WTC11 (cell line): ENCODE results near the gene USH2A. TPM values are rescaled to one million over a fixed set of nuclear protein-coding genes. Genes with fewer than 3 reads are reported as not detected.

ENCODE experiments used
- ATAC-seq: fragments of 200-7000 bp; cut with Tn5 transposase; 2 replicates; pipeline ENCODE4 v1.10.0; 2021; ENCODE audit warnings: mild to moderate bottlenecking, moderate library complexity
- CTCF ChIA-PET: fragments of 300-600 bp; sonication (Branson Sonifier 250); formaldehyde crosslinking; loops from one replicate; lab custom pipeline; 2021; ENCODE audit warnings: antibody characterized with exemption; lab: Charles Lee
- POLR2A ChIA-PET: fragments of 350-600 bp; sonication (Branson Sonifier 250); formaldehyde crosslinking; loops from one replicate; lab custom pipeline; 2021; ENCODE audit warnings: antibody characterized with exemption; lab: Charles Lee
- DNase-seq: peaks from one replicate; pipeline ENCODE4 v3.0.0; 2021; ENCODE audit warnings: low spot score
- H3K27ac Mint-ChIP-seq: 2 replicates; pipeline ENCODE4 v1.8.0; 2021; ENCODE audit warnings: mixed read lengths
- H3K27me3 Mint-ChIP-seq: 2 replicates; pipeline ENCODE4 v1.8.0; 2021; ENCODE audit warnings: low read depth, mild to moderate bottlenecking, moderate library complexity, mixed read lengths
- H3K36me3 Mint-ChIP-seq: 2 replicates; pipeline ENCODE4 v1.8.0; 2021; ENCODE audit warnings: mixed read lengths
- H3K4me1 Mint-ChIP-seq: 2 replicates; pipeline ENCODE4 v1.8.0; 2022; ENCODE audit warnings: mixed read lengths
- H3K4me3 Mint-ChIP-seq: 2 replicates; pipeline ENCODE4 v1.8.0; 2021; ENCODE audit warnings: mild to moderate bottlenecking, moderate library complexity, mixed read lengths
- H3K9me3 Mint-ChIP-seq: 2 replicates; pipeline ENCODE4 v1.8.0; 2021; ENCODE audit warnings: mixed read lengths
- ARID4B ChIP-seq: sonication (generic); formaldehyde crosslinking; IDR thresholded peaks from 2 replicates; pipeline ENCODE4 v1.8.0; 2023; ENCODE audit warnings: missing genetic modification reagents, mild to moderate bottlenecking, borderline replicate concordance
- ATF6 ChIP-seq: sonication (generic); formaldehyde crosslinking; IDR thresholded peaks from 2 replicates; pipeline ENCODE4 v1.8.1; 2023; ENCODE audit warnings: mild to moderate bottlenecking, missing genetic modification reagents
- KAT7 ChIP-seq: sonication (generic); formaldehyde crosslinking; IDR thresholded peaks from 2 replicates; pipeline ENCODE4 v1.8.1; 2023; ENCODE audit warnings: missing genetic modification reagents, mild to moderate bottlenecking, borderline replicate concordance
- NFYB ChIP-seq: sonication (generic); formaldehyde crosslinking; conservative IDR thresholded peaks from 2 replicates; pipeline ENCODE4 v1.8.0; 2022; ENCODE audit warnings: low read depth, missing genetic modification reagents
- NR3C1 ChIP-seq: sonication (generic); formaldehyde crosslinking; conservative IDR thresholded peaks from 2 replicates; pipeline ENCODE4 v1.8.1; 2023; ENCODE audit warnings: low read depth, mild to moderate bottlenecking, missing genetic modification reagents
- SOX15 ChIP-seq: fragments of 250-450 bp; sonication (Bioruptor Pico); IDR thresholded peaks from 2 replicates; pipeline ENCODE4 v1.9.0; 2021; ENCODE audit warnings: mild to moderate bottlenecking
- TEAD1 ChIP-seq: sonication (generic); formaldehyde crosslinking; IDR thresholded peaks from 2 replicates; pipeline ENCODE4 v1.8.0; 2022; ENCODE audit warnings: mild to moderate bottlenecking, missing genetic modification reagents
- ZNF121 ChIP-seq: sonication (generic); formaldehyde crosslinking; IDR thresholded peaks from 2 replicates; pipeline ENCODE4 v1.8.0; 2023; ENCODE audit warnings: missing genetic modification reagents
- ZNF219 ChIP-seq: sonication (generic); formaldehyde crosslinking; IDR thresholded peaks from 2 replicates; pipeline ENCODE4 v1.8.0; 2023; ENCODE audit warnings: missing genetic modification reagents, mild to moderate bottlenecking, borderline replicate concordance
- ZNF671 ChIP-seq: fragments of 250-450 bp; sonication (Bioruptor Pico); IDR thresholded peaks from 2 replicates; pipeline ENCODE4 v1.8.0; 2021; ENCODE audit warnings: mild to moderate bottlenecking
- total RNA-seq: library from RNA; stranded (reverse); gene quantifications from 3 replicates; pipeline ENCODE4 v1.2.3, GENCODE V29; 2021
- TF ChIP-seq, protein P1 (sequence below): sonication (generic); formaldehyde crosslinking; IDR thresholded peaks from 2 replicates; pipeline ENCODE4 v1.8.0; 2022; ENCODE audit warnings: mild to moderate bottlenecking, missing genetic modification reagents
- TF ChIP-seq, protein P2 (sequence below): fragments of 250-450 bp; sonication (Bioruptor Pico); IDR thresholded peaks from 2 replicates; pipeline ENCODE4 v2.1.2; 2022; ENCODE audit warnings: mild to moderate bottlenecking, moderate library complexity
- TF ChIP-seq, protein P3 (sequence below): fragments of 250-450 bp; sonication (Bioruptor Pico); IDR thresholded peaks from 2 replicates; pipeline ENCODE4 v1.8.0; 2021; ENCODE audit warnings: mild to moderate bottlenecking

USH2A gene
- total RNA-seq, 1 experiment from 2014 or later = 0.37 TPM

DNA sequence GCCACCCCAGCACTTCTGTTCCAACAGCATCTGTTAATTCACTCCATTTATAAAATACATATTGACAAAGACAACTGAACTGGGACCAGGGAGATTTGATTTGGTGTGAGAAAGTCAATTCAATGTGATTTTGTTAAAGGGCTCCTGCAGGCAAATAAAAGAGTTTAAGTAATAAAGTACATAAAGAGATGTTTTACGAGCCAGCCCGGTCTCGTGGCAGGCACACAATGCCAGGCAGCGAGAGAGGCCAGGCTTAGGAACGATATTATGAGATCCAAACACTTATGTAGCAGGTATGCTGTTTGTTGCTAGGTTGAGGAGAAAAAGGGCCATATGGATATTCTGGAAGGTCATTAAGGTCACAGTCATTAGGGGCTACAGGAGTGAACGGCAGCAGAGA lies 629.1 kb downstream of the USH2A start:
- Mint-ChIP-seq H3K4me3 (no peak overlapping the region), H3K27ac (0 out of 2 replicates have a peak overlapping the region, but pooled peaks have one; percentile 45), H3K9me3 (no peaks in the 10 kb centered on the region), H3K27me3 (no peaks in the 10 kb centered on the region), H3K36me3 (no peaks in the 10 kb centered on the region), H3K4me1 (no peaks in the 10 kb centered on the region)
- TF ChIP-seq ARID4B (no peak), ATF6 (no peak), KAT7 (no peak), TEAD1 (CRISPR knock-in tag) (no peak), NR3C1 (CRISPR knock-in tag) (no peak), ZNF671 (CRISPR knock-in tag) (no peak), SOX15 (no peak)
- TF ChIP-seq, protein P1, sequence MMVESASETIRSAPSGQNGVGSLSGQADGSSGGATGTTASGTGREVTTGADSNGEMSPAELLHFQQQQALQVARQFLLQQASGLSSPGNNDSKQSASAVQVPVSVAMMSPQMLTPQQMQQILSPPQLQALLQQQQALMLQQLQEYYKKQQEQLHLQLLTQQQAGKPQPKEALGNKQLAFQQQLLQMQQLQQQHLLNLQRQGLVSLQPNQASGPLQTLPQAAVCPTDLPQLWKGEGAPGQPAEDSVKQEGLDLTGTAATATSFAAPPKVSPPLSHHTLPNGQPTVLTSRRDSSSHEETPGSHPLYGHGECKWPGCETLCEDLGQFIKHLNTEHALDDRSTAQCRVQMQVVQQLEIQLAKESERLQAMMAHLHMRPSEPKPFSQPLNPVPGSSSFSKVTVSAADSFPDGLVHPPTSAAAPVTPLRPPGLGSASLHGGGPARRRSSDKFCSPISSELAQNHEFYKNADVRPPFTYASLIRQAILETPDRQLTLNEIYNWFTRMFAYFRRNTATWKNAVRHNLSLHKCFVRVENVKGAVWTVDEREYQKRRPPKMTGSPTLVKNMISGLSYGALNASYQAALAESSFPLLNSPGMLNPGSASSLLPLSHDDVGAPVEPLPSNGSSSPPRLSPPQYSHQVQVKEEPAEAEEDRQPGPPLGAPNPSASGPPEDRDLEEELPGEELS (CRISPR knock-in tag) = no peak
- TF ChIP-seq, protein P2, sequence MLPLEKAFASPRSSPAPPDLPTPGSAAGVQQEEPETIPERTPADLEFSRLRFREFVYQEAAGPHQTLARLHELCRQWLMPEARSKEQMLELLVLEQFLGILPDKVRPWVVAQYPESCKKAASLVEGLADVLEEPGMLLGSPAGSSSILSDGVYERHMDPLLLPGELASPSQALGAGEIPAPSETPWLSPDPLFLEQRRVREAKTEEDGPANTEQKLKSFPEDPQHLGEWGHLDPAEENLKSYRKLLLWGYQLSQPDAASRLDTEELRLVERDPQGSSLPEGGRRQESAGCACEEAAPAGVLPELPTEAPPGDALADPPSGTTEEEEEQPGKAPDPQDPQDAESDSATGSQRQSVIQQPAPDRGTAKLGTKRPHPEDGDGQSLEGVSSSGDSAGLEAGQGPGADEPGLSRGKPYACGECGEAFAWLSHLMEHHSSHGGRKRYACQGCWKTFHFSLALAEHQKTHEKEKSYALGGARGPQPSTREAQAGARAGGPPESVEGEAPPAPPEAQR (CRISPR knock-in tag) = no peak
- DNase-seq (no peak), ATAC-seq (no peak)
- ChIA-PET POLR2A (no interaction called here), CTCF (no interaction called here)

DNA sequence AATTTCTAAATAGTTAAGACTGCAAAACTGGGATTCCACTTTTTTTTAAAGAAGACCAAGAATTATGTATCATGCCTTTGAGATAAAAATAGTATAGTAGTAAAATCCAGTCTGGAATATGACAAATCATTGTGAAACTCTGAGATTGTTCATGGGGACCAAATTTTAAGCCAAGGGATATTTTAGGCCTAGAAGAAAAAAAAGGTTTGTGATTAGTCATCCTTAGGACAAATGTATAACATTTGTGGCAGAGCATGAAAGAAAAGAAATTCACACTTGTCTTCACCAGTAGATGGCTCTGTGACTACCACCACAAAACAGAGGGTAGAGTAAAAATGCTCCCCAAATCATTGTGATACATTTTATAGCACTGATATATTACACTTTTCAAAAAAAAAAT lies 630.1 kb downstream of the USH2A start:
- Mint-ChIP-seq H3K4me3 (no peak overlapping the region), H3K36me3 (no peaks in the 10 kb centered on the region), H3K27me3 (no peaks in the 10 kb centered on the region), H3K27ac (no peak overlapping the region), H3K9me3 (no peaks in the 10 kb centered on the region), H3K4me1 (no peaks in the 10 kb centered on the region)
- TF ChIP-seq ZNF219 (no peak), NFYB (CRISPR knock-in tag) (no peak), ZNF121 (CRISPR knock-in tag) (no peak)
- TF ChIP-seq, protein P3, sequence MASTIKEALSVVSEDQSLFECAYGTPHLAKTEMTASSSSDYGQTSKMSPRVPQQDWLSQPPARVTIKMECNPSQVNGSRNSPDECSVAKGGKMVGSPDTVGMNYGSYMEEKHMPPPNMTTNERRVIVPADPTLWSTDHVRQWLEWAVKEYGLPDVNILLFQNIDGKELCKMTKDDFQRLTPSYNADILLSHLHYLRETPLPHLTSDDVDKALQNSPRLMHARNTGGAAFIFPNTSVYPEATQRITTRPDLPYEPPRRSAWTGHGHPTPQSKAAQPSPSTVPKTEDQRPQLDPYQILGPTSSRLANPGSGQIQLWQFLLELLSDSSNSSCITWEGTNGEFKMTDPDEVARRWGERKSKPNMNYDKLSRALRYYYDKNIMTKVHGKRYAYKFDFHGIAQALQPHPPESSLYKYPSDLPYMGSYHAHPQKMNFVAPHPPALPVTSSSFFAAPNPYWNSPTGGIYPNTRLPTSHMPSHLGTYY (CRISPR knock-in tag) = no peak
- ChIA-PET CTCF (interaction anchor here (1.1 kb wide), 1 partner anchor 17 kb away, joined by 3 read pairs; no protein-coding TSS in a partner anchor), POLR2A (no interaction called here)
- ATAC-seq (peak; percentile 72), DNase-seq (no peak)
